Measurements from ENCODE around the gene HES7.

Gene HES7

GRCh38 chr17:8072729-8073461 lies 51.0 kb downstream of the HES7 start:
- no peak for DNase-seq (ENCODE audit: low read depth)

GRCh38 chr17:8072341-8072728 lies 51.6 kb downstream of the HES7 start:
- no peak for DNase-seq (ENCODE audit: low read depth)

DNA sequence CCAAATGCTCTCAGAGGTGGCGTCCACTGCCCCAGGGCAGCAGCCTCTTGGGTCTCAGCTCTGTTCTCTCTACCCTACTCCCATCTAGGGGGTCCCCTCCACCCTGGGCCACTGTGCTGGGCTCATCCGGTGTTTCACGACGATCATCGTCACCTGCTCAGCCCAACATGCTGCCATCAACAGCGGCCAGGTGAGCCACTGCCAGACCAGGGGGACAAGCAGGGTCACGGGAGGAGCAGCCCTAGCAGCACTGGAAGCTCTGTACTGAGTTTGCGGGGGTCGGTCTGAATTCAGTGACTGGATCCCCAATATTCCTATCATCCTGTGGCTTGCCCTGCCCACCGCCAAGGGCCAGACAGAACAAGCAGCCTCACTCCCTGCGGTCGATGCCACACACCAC lies 52.4 kb downstream of the HES7 start:
- no peak for DNase-seq (ENCODE audit: low read depth)

Measured in activated T-cell treated with anti-CD3 and anti-CD28 coated beads for 24 hours (primary cell).